A673 (cell line): ENCODE data around the gene PDE10A. TPM values are rescaled to one million over a fixed set of nuclear protein-coding genes. Genes with fewer than 3 reads are reported as not detected.

Source experiments
- BruUV-seq: library from RNA; stranded (reverse); fragments of 400-500 nt; replicated peaks from 2 replicates; lab custom pipeline; 2021; lab: Mats Ljungman, UMichigan
- CTCF ChIA-PET: fragments of 300-600 bp; sonication (Branson Sonifier 250); formaldehyde crosslinking; loops from one replicate; lab custom pipeline; 2022; ENCODE audit warnings: antibody characterized with exemption; lab: Charles Lee
- POLR2A ChIA-PET: fragments of 300-600 bp; sonication (Branson Sonifier 250); formaldehyde crosslinking; loops from one replicate; lab custom pipeline; 2022; ENCODE audit warnings: antibody characterized with exemption; ENCODE audit not compliant: low non-redundant PET; lab: Charles Lee
- DNase-seq: peaks from one replicate; pipeline ENCODE4 v3.0.0-alpha.2; 2015; ENCODE audit warnings: low spot score
- H3K27ac ChIP-seq: fragments of 200-600 bp; sonication (generic); 2 replicates; pipeline ENCODE4 v1.5.1; 2016; ENCODE audit warnings: mixed run types, low read depth, mild to moderate bottlenecking, mixed read lengths, antibody characterized with exemption, low read length; ENCODE audit not compliant: poor library complexity, severe bottlenecking
- H3K27me3 ChIP-seq: fragments of 200-600 bp; sonication (generic); replicated peaks from 2 replicates; pipeline ENCODE4 v1.6.1; 2017; ENCODE audit warnings: mixed run types, low read depth, mild to moderate bottlenecking, mixed read lengths, antibody characterized with exemption, low read length; ENCODE audit not compliant: insufficient read depth, poor library complexity
- H3K36me3 ChIP-seq: fragments of 200-600 bp; sonication (generic); 2 replicates; pipeline ENCODE4 v1.6.1; 2016; ENCODE audit warnings: mixed run types, mild to moderate bottlenecking, mixed read lengths, antibody characterized with exemption, low read length; ENCODE audit not compliant: insufficient read depth, poor library complexity, severe bottlenecking
- H3K4me1 ChIP-seq: fragments of 200-600 bp; sonication (generic); 2 replicates; pipeline ENCODE4 v1.6.1; 2017; ENCODE audit warnings: mixed run types, mild to moderate bottlenecking, mixed read lengths, antibody characterized with exemption, low read length; ENCODE audit not compliant: insufficient read depth, poor library complexity, severe bottlenecking
- H3K4me3 ChIP-seq: fragments of 200-600 bp; sonication (generic); 2 replicates; pipeline ENCODE4 v1.5.1; 2016; ENCODE audit warnings: low read depth, mixed run types, mild to moderate bottlenecking, mixed read lengths, low read length; ENCODE audit not compliant: poor library complexity, severe bottlenecking
- H3K9me3 ChIP-seq: fragments of 200-600 bp; sonication (generic); 2 replicates; pipeline ENCODE4 v1.6.1; 2016; ENCODE audit warnings: mixed run types, low read depth, mild to moderate bottlenecking, mixed read lengths, antibody characterized with exemption, low read length; ENCODE audit not compliant: poor library complexity, severe bottlenecking
- CTCF ChIP-seq: fragments of 300-800, 200-600 bp; sonication (generic); conservative IDR thresholded peaks from 2 replicates; pipeline ENCODE4 v1.5.1; 2017; ENCODE audit warnings: low read depth, mild to moderate bottlenecking, antibody characterized with exemption, low read length, moderate library complexity, mixed read lengths
- EZH2 ChIP-seq: fragments of 200-600 bp; sonication (generic); IDR thresholded peaks from 2 replicates; pipeline ENCODE4 v1.6.1; 2017; ENCODE audit warnings: borderline replicate concordance, low read depth, mild to moderate bottlenecking, mixed read lengths, antibody characterized with exemption, low read length; ENCODE audit not compliant: poor library complexity, severe bottlenecking
- intact Hi-C: fragments of 100-400 bp; cut with micrococcal nuclease; formaldehyde crosslinking; loops from one replicate; pipeline ENCODE4 v1.10.0; 2022; ENCODE audit not compliant: unreplicated experiment
- total RNA-seq: library from RNA; stranded (reverse); gene quantifications from 2 replicates; pipeline ENCODE4 v1.2.3, GENCODE V29; 2021

PDE10A gene
- total RNA-seq, 1 experiment from 2014 or later: 2.3 TPM

- no TSS peak for BruUV-seq
- ChIA-PET CTCF (no interaction called here), POLR2A (no interaction called here)
- intact Hi-C loops: no loop called here
- H3K36me3 ChIP-seq: no peaks in the 10 kb centered on the region
- no peak for TF ChIP-seq CTCF
- TF ChIP-seq EZH2: no peak
- DNase-seq: no peak
- H3K9me3 ChIP-seq: no peaks in the 10 kb centered on the region
- H3K4me3 ChIP-seq: no peak overlapping the region
- peaks cover 4% of the 10 kb centered on the region for H3K27me3 ChIP-seq
- H3K27ac ChIP-seq: no peak overlapping the region
- H3K4me1 ChIP-seq: no peaks in the 10 kb centered on the region
These were observed 78.5 kb downstream of the PDE10A start for GRCh38 chr6:165584541-165584940.

- Histone ChIP-seq H3K27me3 (no peaks in the 10 kb centered on the region), H3K27ac (no peak overlapping the region), H3K36me3 (no peaks in the 10 kb centered on the region), H3K4me3 (no peak overlapping the region), H3K4me1 (no peaks in the 10 kb centered on the region), H3K9me3 (no peaks in the 10 kb centered on the region)
- TF ChIP-seq CTCF (no peak), EZH2 (no peak)
- DNase-seq: no peak
- intact Hi-C loops: no loop called here
- no TSS peak for BruUV-seq
- ChIA-PET POLR2A (no interaction called here), CTCF (no interaction called here)
These were observed 81.4 kb downstream of the PDE10A start for GRCh38 chr6:165581678-165582077.

- H3K27me3 ChIP-seq: no peaks in the 10 kb centered on the region
- CTCF ChIA-PET: no interaction called here
- TF ChIP-seq EZH2: no peak
- TF ChIP-seq CTCF: no peak
These were observed 82.9 kb downstream of the PDE10A start for GRCh38 chr6:165580136-165580535.

More at GRCh38 chr6:165580136-165580535, 82.9 kb downstream of the PDE10A start:
- no peak overlapping the region for H3K27ac ChIP-seq
- H3K4me3 ChIP-seq: no peak overlapping the region
- no peaks in the 10 kb centered on the region for H3K4me1 ChIP-seq
- H3K9me3 ChIP-seq: no peaks in the 10 kb centered on the region
- intact Hi-C loops: no loop called here
- no TSS peak for BruUV-seq
- POLR2A ChIA-PET: no interaction called here
- no peak for DNase-seq
- no peaks in the 10 kb centered on the region for H3K36me3 ChIP-seq
